Aorta (tissue), 5 donors: ENCODE measurements around the gene TUBB1. TPM values are rescaled to one million over a fixed set of nuclear protein-coding genes. Genes with fewer than 3 reads are reported as not detected.
A peak's percentile ranks its signal among the peaks of the same experiment; 100 is the strongest.

Experiments
- ATAC-seq: fragments of 200-7000 bp; cut with Tn5 transposase; one replicate; pipeline ENCODE4 v1.9.1; 2022; ENCODE audit warnings: moderate library complexity; ENCODE audit not compliant: low FRiP score
- DNase-seq, 2 donors: peaks; one replicate each; pipeline ENCODE4 v3.0.0-alpha.2; 2020
- H3K27ac ChIP-seq, 2 donors: one replicate each; pipeline ENCODE4 v1.5.1; 2013; ENCODE audit warnings: low read length in 2 of 2, mild to moderate bottlenecking in 2 of 2, moderate library complexity in 2 of 2, control low read depth in 1 of 2, inconsistent platforms in 1 of 2, low read depth in 1 of 2
- H3K27me3 ChIP-seq, 2 donors: one replicate each; pipeline ENCODE4 v1.6.1; 2013; ENCODE audit warnings: control low read depth in 1 of 2, low read length in 1 of 2, mild to moderate bottlenecking in 1 of 2, moderate library complexity in 1 of 2; ENCODE audit not compliant: insufficient read depth in 2 of 2, control insufficient read depth in 1 of 2
- H3K36me3 ChIP-seq, 2 donors: one replicate each; pipeline ENCODE4 v1.6.1; 2013; ENCODE audit warnings: control low read depth in 1 of 2, low read length in 1 of 2, mild to moderate bottlenecking in 1 of 2; ENCODE audit not compliant: insufficient read depth in 2 of 2, control insufficient read depth in 1 of 2
- H3K4me1 ChIP-seq, 2 donors: one replicate each; pipeline ENCODE4 v1.6.1; 2013; ENCODE audit warnings: low read length in 2 of 2, control low read depth in 1 of 2, mild to moderate bottlenecking in 1 of 2, moderate library complexity in 1 of 2; ENCODE audit not compliant: insufficient read depth in 2 of 2, control insufficient read depth in 1 of 2
- H3K4me3 ChIP-seq, 2 donors: one replicate each; pipeline ENCODE4 v1.5.1; 2013; ENCODE audit warnings: low read length in 2 of 2, control low read depth in 1 of 2, mild to moderate bottlenecking in 1 of 2
- H3K9me3 ChIP-seq: one replicate; pipeline ENCODE4 v1.6.1; 2013; ENCODE audit warnings: mild to moderate bottlenecking, low read length; ENCODE audit not compliant: control insufficient read depth
- WGBS, 2 donors: extraction: QIAGEN DNeasy Blood & Tissue Kit; methylation state at CpG; one replicate each; pipeline ENCODE4 v1.1.7; 2013; 5-methylcytosine and 5-hydroxymethylcytosine counted together
- intact Hi-C, 2 donors: fragments of 100-400 bp; cut with DNase I; formaldehyde crosslinking; loops; one replicate each; pipeline versions ENCODE4 v1.14.2 to v1.15.0; 2022
- polyA plus RNA-seq, 2 donors: library from polyadenylated mRNA; stranded (reverse); fragments of 200-250 nt; gene quantifications; one replicate each; pipeline ENCODE4 v1.2.3, GENCODE V29; 2013
- total RNA-seq, 2 donors: library from RNA; stranded (reverse); fragmentation: NEBNext Ultra II Directional; extraction: Animal tissue kit (Norgen Biotek cat#: 25700); gene quantifications; one replicate each; pipeline ENCODE4 v1.2.1, GENCODE V29; 2021
- donor health status: healthy with polysubstance abuse.
- donor health status: Bipolar disorder and iron deficiency.
- donor health status: DM: no; HTN: no; CAD: no.
- donor health status: DM: no; HTN: no; CAD: no.
- donor health status: DM: yes; HTN: yes; CAD: no.

Gene TUBB1
- total and polyA plus RNA-seq, 4 donors = 0.15 to 2.1 TPM; not detected in 2

- intact Hi-C loops = no loop called here
Measured at GRCh38 chr20:59001449-59002171, 17.6 kb upstream of the TUBB1 start.

GRCh38 chr20:59002388-59002787 is 16.8 kb upstream of the TUBB1 start:
- DNase-seq (peak in 1 of 2 donors; percentile 67), ATAC-seq (no peak)
- Histone ChIP-seq H3K9me3 (no peaks in the 10 kb centered on the region), H3K27ac (no peak overlapping the region), H3K4me3 (no peak overlapping the region), H3K27me3 (no peaks in the 10 kb centered on the region), H3K4me1 (no peaks in the 10 kb centered on the region), H3K36me3 (peaks cover 5 to 8% of the 10 kb centered on the region in 2 donors)
- intact Hi-C loops = no loop called here
- 82 to 92% methylated on average over 7 to 8 of the region's 8 CpGs for WGBS, 2 donors

More at GRCh38 chr20:59001449-59002171, 17.6 kb upstream of the TUBB1 start:
- Histone ChIP-seq H3K27me3 (no peaks in the 10 kb centered on the region), H3K36me3 (peaks cover 5 to 8% of the 10 kb centered on the region in 2 donors), H3K4me3 (no peak overlapping the region), H3K27ac (no peak overlapping the region), H3K4me1 (no peaks in the 10 kb centered on the region), H3K9me3 (no peaks in the 10 kb centered on the region)
- no peak for ATAC-seq
- 90 to 91% methylated on average over 27 of the region's 27 CpGs for WGBS, 2 donors
- peak in 1 of 2 donors; percentile 73 for DNase-seq

GRCh38 chr20:59002874-59003399 is 16.3 kb upstream of the TUBB1 start:
- Histone ChIP-seq H3K9me3 (no peaks in the 10 kb centered on the region), H3K4me3 (no peak overlapping the region), H3K27ac (no peak overlapping the region), H3K36me3 (peaks cover 0 to 5% of the 10 kb centered on the region in 2 donors), H3K4me1 (no peaks in the 10 kb centered on the region), H3K27me3 (no peaks in the 10 kb centered on the region)
- 80 to 81% methylated on average over 17 of the region's 17 CpGs for WGBS, 2 donors
- ATAC-seq = no peak
- intact Hi-C loops = no loop called here
- DNase-seq = peak; percentile 41 to 75

- Histone ChIP-seq H3K27me3 (no peaks in the 10 kb centered on the region), H3K4me1 (no peaks in the 10 kb centered on the region), H3K4me3 (no peak overlapping the region), H3K36me3 (peaks cover 0 to 4% of the 10 kb centered on the region in 2 donors), H3K27ac (no peak overlapping the region), H3K9me3 (no peaks in the 10 kb centered on the region)
- WGBS, 2 donors = 84 to 85% methylated on average over 16 of the region's 16 CpGs
- ATAC-seq = no peak
- intact Hi-C loops = no loop called here
- peak; percentile 34 to 64 for DNase-seq
Measured at GRCh38 chr20:59003836-59004492, 15.3 kb upstream of the TUBB1 start.

- 68% methylated on average over 4 of the region's 4 CpGs for WGBS, 2 donors
- no peak overlapping the region for H3K4me3 ChIP-seq
- H3K36me3 ChIP-seq = peaks cover 0 to 2% of the 10 kb centered on the region in 2 donors
- H3K27me3 ChIP-seq = no peaks in the 10 kb centered on the region
- ATAC-seq (no peak), DNase-seq (peak; percentile 85 to 86)
- H3K9me3 ChIP-seq = no peaks in the 10 kb centered on the region
- intact Hi-C loops = no loop called here
- H3K4me1 ChIP-seq = no peaks in the 10 kb centered on the region
- H3K27ac ChIP-seq = no peak overlapping the region
Measured at GRCh38 chr20:59004493-59004762, 14.8 kb upstream of the TUBB1 start.

GRCh38 chr20:59004763-59005522 is 14.3 kb upstream of the TUBB1 start:
- intact Hi-C loops = no loop called here
- DNase-seq (peak; percentile 79 to 87), ATAC-seq (peak; percentile 42)
- Histone ChIP-seq H3K27me3 (no peaks in the 10 kb centered on the region), H3K36me3 (peaks cover 0 to 2% of the 10 kb centered on the region in 2 donors), H3K9me3 (no peaks in the 10 kb centered on the region), H3K4me1 (no peaks in the 10 kb centered on the region), H3K4me3 (no peak overlapping the region), H3K27ac (no peak overlapping the region)
- 51 to 57% methylated on average over 17 of the region's 17 CpGs for WGBS, 2 donors

GRCh38 chr20:59005523-59006166 is 13.6 kb upstream of the TUBB1 start:
- Histone ChIP-seq H3K4me3 (peak overlapping the region in 1 of 2 donors; percentile 82), H3K9me3 (no peaks in the 10 kb centered on the region), H3K4me1 (no peaks in the 10 kb centered on the region), H3K27ac (peak overlapping the region in 1 of 2 donors; percentile 15), H3K27me3 (no peaks in the 10 kb centered on the region), H3K36me3 (peaks cover 0 to 2% of the 10 kb centered on the region in 2 donors)
- ATAC-seq = no peak
- intact Hi-C loops = no loop called here
- DNase-seq = peak in 1 of 2 donors; percentile 64
- WGBS, 2 donors = 65 to 70% methylated on average over 3 of the region's 3 CpGs

GRCh38 chr20:59006167-59006863 is 12.9 kb upstream of the TUBB1 start:
- no peaks in the 10 kb centered on the region for H3K27me3 ChIP-seq
- peak overlapping the region; percentile 79 to 82 for H3K4me3 ChIP-seq
- intact Hi-C loops = no loop called here
- H3K4me1 ChIP-seq = no peaks in the 10 kb centered on the region
- H3K36me3 ChIP-seq = no peaks in the 10 kb centered on the region
- DNase-seq = peak; percentile 72 to 80
- ATAC-seq = peak; percentile 19
- 26 to 28% methylated on average over 29 of the region's 29 CpGs for WGBS, 2 donors
- H3K27ac ChIP-seq = peak overlapping the region; percentile 60 to 62
- no peaks in the 10 kb centered on the region for H3K9me3 ChIP-seq
